ENCODE data around the gene RARA.

- TF ChIP-seq YY1 (IDR thresholded peaks at IDR 0.05; ENCODE audit: insufficient read depth, insufficient read length) = no peak
- no peak for TF ChIP-seq ZNF274 (IDR thresholded peaks at IDR 0.05; ENCODE audit: low read depth, low read length)
Observed at GRCh38 chr17:40364121-40364861, 55.3 kb downstream of the RARA start, which contains the start of gene GJD3.
